H1 (cell line): ENCODE data around the gene ATG4D. TPM values are rescaled to one million over a fixed set of nuclear protein-coding genes. Genes with fewer than 3 reads are reported as not detected.

Experiments used
- CTCF ChIA-PET: fragments of 300-600 bp; sonication (Branson Sonifier 250); formaldehyde crosslinking; loops from one replicate; lab custom pipeline; 2021; ENCODE audit not compliant: partially characterized antibody; lab: Charles Lee
- POLR2A ChIA-PET: fragments of 300-600 bp; sonication (Branson Sonifier 250); formaldehyde crosslinking; loops from one replicate; lab custom pipeline; 2021; ENCODE audit warnings: inconsistent platforms; ENCODE audit not compliant: partially characterized antibody; lab: Charles Lee
- DNase-seq, 2 experiments: peaks; one replicate each; pipeline versions ENCODE4 v3.0.0 to v3.0.0-alpha.2; 2010 to 2022; ENCODE audit warnings: low spot score in 2 of 2, low read depth in 1 of 2, mixed read lengths in 1 of 2
- FAIRE-seq: peaks from 2 replicates; lab custom pipeline; 2011; peaks lifted over from hg19 to GRCh38; lab: Jason Lieb, UNC
- H2AFZ ChIP-seq: 2 replicates; pipeline ENCODE4 v1.8.1; 2012; ENCODE audit warnings: low read length, inconsistent platforms
- H2AK5ac ChIP-seq: 2 replicates; pipeline ENCODE4 v1.6.1; 2013; ENCODE audit warnings: low read depth, low read length
- H2BK120ac ChIP-seq: replicated peaks from 2 replicates; pipeline ENCODE3; 2013; ENCODE audit warnings: low read depth, low read length, inconsistent platforms
- H2BK12ac ChIP-seq: 2 replicates; pipeline ENCODE4 v1.6.1; 2013; ENCODE audit warnings: low read depth, low read length
- H2BK15ac ChIP-seq: 2 replicates; pipeline ENCODE4 v1.6.1; 2013; ENCODE audit warnings: low read length
- H2BK20ac ChIP-seq: 2 replicates; pipeline ENCODE4 v1.6.1; 2013; ENCODE audit warnings: low read length
- H2BK5ac ChIP-seq: 2 replicates; pipeline ENCODE4 v1.6.1; 2013; ENCODE audit warnings: low read depth, low read length
- H3K14ac ChIP-seq: 2 replicates; pipeline ENCODE4 v1.6.1; 2013; ENCODE audit warnings: inconsistent platforms; ENCODE audit not compliant: insufficient read length
- H3K18ac ChIP-seq: 2 replicates; pipeline ENCODE4 v1.6.1; 2013; ENCODE audit warnings: low read length; ENCODE audit errors: extremely low read depth
- H3K23ac ChIP-seq: 2 replicates; pipeline ENCODE4 v1.6.1; 2013; ENCODE audit warnings: inconsistent platforms; ENCODE audit not compliant: insufficient read length
- H3K23me2 ChIP-seq: 2 replicates; pipeline ENCODE4 v1.6.1; 2013; ENCODE audit warnings: low read depth, low read length
- H3K27ac ChIP-seq: 2 replicates; pipeline ENCODE4 v1.6.1; 2011; ENCODE audit warnings: low read depth, low read length, inconsistent platforms
- H3K27me3 ChIP-seq, 4 experiments: replicated peaks in 1 of 4; 1 replicate in 1 of 4; 2 replicates in 3 of 4; pipeline versions ENCODE4 v1.6.1 to v1.8.1; 2011 to 2013; ENCODE audit warnings: low read length in 3 of 4, mild to moderate bottlenecking in 3 of 4, inconsistent platforms in 2 of 4, mixed read lengths in 2 of 4, moderate library complexity in 1 of 4; ENCODE audit not compliant: control insufficient read depth in 3 of 4, insufficient read depth in 3 of 4; ENCODE audit errors: extremely low read depth in 1 of 4
- H3K36me3 ChIP-seq, 4 experiments: 2 replicates each; pipeline versions ENCODE4 v1.6.1 to v1.8.1; 2011 to 2013; ENCODE audit warnings: mild to moderate bottlenecking in 4 of 4, low read length in 3 of 4, moderate library complexity in 2 of 4, control low read depth in 1 of 4, inconsistent platforms in 1 of 4; ENCODE audit not compliant: insufficient read depth in 4 of 4, control insufficient read depth in 2 of 4
- H3K4ac ChIP-seq: replicated peaks from 2 replicates; pipeline ENCODE3; 2013; ENCODE audit warnings: low read length, low read depth, mixed read lengths, inconsistent platforms; ENCODE audit not compliant: insufficient read length
- H3K4me1 ChIP-seq, 4 experiments: replicated peaks in 1 of 4; 1 replicate in 1 of 4; 2 replicates in 3 of 4; pipeline versions ENCODE4 v1.6.1 to v1.8.1; 2011 to 2013; ENCODE audit warnings: low read length in 3 of 4, inconsistent platforms in 2 of 4, mixed read lengths in 1 of 4; ENCODE audit not compliant: insufficient read depth in 4 of 4, control insufficient read depth in 3 of 4
- H3K4me2 ChIP-seq, 2 experiments: 2 replicates each; pipeline versions ENCODE4 v1.6.1 to v1.8.1; 2011 to 2013; ENCODE audit warnings: low read depth in 2 of 2, low read length in 2 of 2, control low read depth in 1 of 2, inconsistent platforms in 1 of 2, mild to moderate bottlenecking in 1 of 2; ENCODE audit not compliant: insufficient read depth in 1 of 2
- H3K4me3 ChIP-seq, 4 experiments: fragments of 200-600, 300-600 bp in 1 of 4; sonication (generic), shearing (Covaris generic), sonication (Bioruptor Twin) in 1 of 4; 2 replicates each; pipeline versions ENCODE4 v1.5.1 to v1.8.1; 2011 to 2016; ENCODE audit warnings: low read length in 4 of 4, low read depth in 3 of 4, control low read depth in 2 of 4, inconsistent platforms in 2 of 4, mild to moderate bottlenecking in 2 of 4, mixed read lengths in 1 of 4, moderate library complexity in 1 of 4; ENCODE audit not compliant: insufficient read depth in 2 of 4; ENCODE audit errors: extremely low read depth in 1 of 4
- H3K56ac ChIP-seq: replicated peaks from 2 replicates; pipeline ENCODE3; 2013; ENCODE audit warnings: low read depth, mild to moderate bottlenecking, mixed read lengths, low read length, inconsistent platforms; ENCODE audit not compliant: insufficient read length
- H3K79me1 ChIP-seq: 2 replicates; pipeline ENCODE4 v1.6.1; 2013; ENCODE audit warnings: low read depth, low read length, control low read depth
- H3K79me2 ChIP-seq, 2 experiments: 2 replicates each; pipeline versions ENCODE4 v1.6.1 to v1.8.1; 2012 to 2013; ENCODE audit warnings: low read length in 2 of 2, mild to moderate bottlenecking in 2 of 2, inconsistent platforms in 1 of 2; ENCODE audit not compliant: insufficient read depth in 2 of 2, control insufficient read depth in 1 of 2
- H3K9ac ChIP-seq, 4 experiments: replicated peaks in 1 of 4; 1 replicate in 1 of 4; 2 replicates in 3 of 4; pipeline versions ENCODE4 v1.6.1 to v1.8.1; 2011 to 2013; ENCODE audit warnings: low read depth in 3 of 4, low read length in 3 of 4, control low read depth in 2 of 4, mild to moderate bottlenecking in 2 of 4, moderate library complexity in 2 of 4, inconsistent platforms in 1 of 4; ENCODE audit errors: extremely low read depth in 1 of 4
- H3K9me3 ChIP-seq, 2 experiments: 2 replicates each; pipeline versions ENCODE4 v1.6.1 to v1.8.1; 2012 to 2013; ENCODE audit warnings: mild to moderate bottlenecking in 2 of 2, moderate library complexity in 2 of 2, control low read depth in 1 of 2, inconsistent platforms in 1 of 2, low read depth in 1 of 2, low read length in 1 of 2, mixed read lengths in 1 of 2; ENCODE audit not compliant: insufficient read depth in 2 of 2
- H4K20me1 ChIP-seq, 2 experiments: replicated peaks in 1 of 2; 2 replicates each; pipeline versions ENCODE3 to v1.8.1; 2011 to 2013; ENCODE audit warnings: inconsistent platforms in 2 of 2, low read length in 2 of 2, mild to moderate bottlenecking in 1 of 2; ENCODE audit not compliant: insufficient read depth in 2 of 2, control insufficient read depth in 1 of 2
- H4K5ac ChIP-seq: 2 replicates; pipeline ENCODE4 v1.6.1; 2013; ENCODE audit warnings: low read length, low read depth, mixed read lengths, inconsistent platforms; ENCODE audit not compliant: insufficient read length
- H4K8ac ChIP-seq: 2 replicates; pipeline ENCODE4 v1.8.0; 2013; ENCODE audit warnings: mild to moderate bottlenecking, moderate library complexity, low read length, inconsistent platforms; ENCODE audit not compliant: insufficient read depth; ENCODE audit errors: extremely low read depth
- H4K91ac ChIP-seq: replicated peaks from 2 replicates; pipeline ENCODE3; 2013; ENCODE audit warnings: low read length, mixed read lengths, inconsistent platforms; ENCODE audit not compliant: insufficient read length
- BACH1 ChIP-seq: IDR thresholded peaks from 2 replicates; pipeline ENCODE4 v1.6.1; 2012; ENCODE audit warnings: low read length, improper control_type of control experiment
- E2F6 ChIP-seq: IDR thresholded peaks from 2 replicates; pipeline ENCODE4 v1.6.1; 2012; ENCODE audit warnings: inconsistent platforms
- EP300 ChIP-seq, 2 experiments: IDR thresholded peaks; 1 replicate in 1 of 2; 2 replicates in 1 of 2; pipeline ENCODE4 v1.6.1; 2011 to 2012; ENCODE audit warnings: low read depth in 2 of 2, low read length in 2 of 2, mild to moderate bottlenecking in 2 of 2, borderline replicate concordance in 1 of 2, inconsistent platforms in 1 of 2, moderate library complexity in 1 of 2
- GTF2F1 ChIP-seq: IDR thresholded peaks from 2 replicates; pipeline ENCODE4 v1.6.1; 2012; ENCODE audit warnings: low read depth, low read length, improper control_type of control experiment, borderline replicate concordance
- MAFK ChIP-seq: IDR thresholded peaks from 2 replicates; pipeline ENCODE4 v1.6.1; 2012; ENCODE audit warnings: low read depth, mild to moderate bottlenecking, improper control_type of control experiment, low read length
- NRF1 ChIP-seq: IDR thresholded peaks from 2 replicates; pipeline ENCODE4 v1.6.1; 2011; ENCODE audit warnings: mild to moderate bottlenecking, low read depth, low read length, improper control_type of control experiment
- POLR2AphosphoS5 ChIP-seq: IDR thresholded peaks from 2 replicates; pipeline ENCODE4 v1.6.1; 2011; ENCODE audit warnings: low read depth, low read length
- SIRT6 ChIP-seq: IDR thresholded peaks from one replicate; pipeline ENCODE4 v1.7.1; 2012; ENCODE audit warnings: low read length, inconsistent platforms
- TAF7 ChIP-seq: optimal IDR thresholded peaks from 2 replicates; pipeline ENCODE3; 2011; ENCODE audit warnings: low read depth, mild to moderate bottlenecking, inconsistent platforms, low read length, moderate library complexity, borderline replicate concordance
- WGBS, 2 experiments: shearing (Covaris generic) in 1 of 2; methylation state at CpG; one replicate each; pipeline versions ENCODE4 v1.1.6 to v1.1.7; 2013 to 2015; ENCODE audit warnings: low lambda C conversion rate in 2 of 2, mixed read lengths in 2 of 2, inconsistent platforms in 1 of 2, low coverage in 1 of 2, missing lambda C conversion rate in 1 of 2; ENCODE audit not compliant: insufficient replicate concordance in 2 of 2, insufficient coverage in 1 of 2, insufficient read length in 1 of 2; ENCODE audit errors: extremely low coverage in 1 of 2, missing lambda C conversion rate in 1 of 2; 5-methylcytosine and 5-hydroxymethylcytosine counted together
- polyA plus RNA-seq, 7 experiments: library from polyadenylated mRNA; depleted of rRNA in 3 of 7; stranded (reverse) in 5 of 7; unstranded in 2 of 7; fragments of >200 nt in 5 of 7; fragments of 200-250 nt in 2 of 7; gene quantifications; 1 replicate in 5 of 7; 2 replicates in 1 of 7; 4 replicates in 1 of 7; pipeline versions ENCODE4 v1.2.1 to v1.2.3, GENCODE V29; 2011 to 2013; ENCODE audit warnings: missing spikeins in 2 of 7, mixed read lengths in 2 of 7
- total RNA-seq: library from RNA; stranded (reverse); fragmentation: NEBNext Ultra II Directional; extraction: Animal tissue kit (Norgen Biotek cat#: 25700); gene quantifications from 2 replicates; pipeline ENCODE4 v1.2.1, GENCODE V29; 2021

The ATG4D gene
- total and polyA plus RNA-seq, 2 of the 8 experiments (the other 6 are each of a cell fraction or from before 2014, with no cell fraction given), result 39.6 to 43.7 TPM

GRCh38 chr19:10508036-10508435, 35.7 kb upstream of the ATG4D start:
- ChIA-PET CTCF (interaction anchor here (0.7 to 6.5 kb wide), 15 partner anchors 10 to 87 kb away, joined by 3 to 55 read pairs (median 4); partner anchors contain the start of gene S1PR5), POLR2A (interaction anchor here (1.0 to 1.8 kb wide), 5 partner anchors 8 to 193 kb away, joined by 3 to 6 read pairs (median 4); partner anchors contain the start of gene QTRT1)
- Histone ChIP-seq H3K18ac (no peak overlapping the region), H3K79me1 (no peaks in the 10 kb centered on the region), H2BK5ac (no peak overlapping the region), H3K4ac (no peak overlapping the region), H3K14ac (no peak overlapping the region), H4K5ac (no peak overlapping the region), H2AFZ (no peak overlapping the region), H4K91ac (no peak overlapping the region), H3K23me2 (peaks cover 4% of the 10 kb centered on the region; the same call in 1 of the 2 replicates), H3K4me2 (no peak overlapping the region), H3K27me3 (peaks cover 2 to 7% (median 6%) of the 10 kb centered on the region in 4 experiments; a peak in 6 of 7 replicates), H3K4me3 (no peak overlapping the region), H2AK5ac (no peak overlapping the region), H3K9ac (no peak overlapping the region), H3K23ac (no peak overlapping the region), H3K27ac (no peak overlapping the region), H2BK120ac (no peak overlapping the region), H2BK12ac (no peak overlapping the region), H4K20me1 (peaks cover 1 to 2% of the 10 kb centered on the region in 2 experiments), H3K79me2 (no peaks in the 10 kb centered on the region), H2BK20ac (no peak overlapping the region), H3K4me1 (peaks cover 0 to 5% (median 3%) of the 10 kb centered on the region in 4 experiments; a peak in 5 of 7 replicates), H2BK15ac (no peak overlapping the region), H3K36me3 (no peaks in the 10 kb centered on the region), H3K9me3 (no peaks in the 10 kb centered on the region), H4K8ac (no peak overlapping the region), H3K56ac (no peak overlapping the region)
- no peak for FAIRE-seq
- TF ChIP-seq E2F6 (no peak), POLR2AphosphoS5 (no peak), TAF7 (no peak), GTF2F1 (no peak), BACH1 (no peak), NRF1 (no peak), EP300 (IDR thresholded peaks at IDR 0.05; ENCODE audit: borderline replicate concordance in 1 of 2, low read depth in 2 of 2, low read length in 2 of 2) (no peak), MAFK (no peak), SIRT6 (no peak)
- WGBS, 2 experiments, result 97% methylated on average over 9 of the region's 16 CpGs; no CpG with 5 or more reads in 1 of the 2 experiments
- no peak for DNase-seq
